ENCODE data around the gene ACVRL1. TPM values are rescaled to one million over a fixed set of nuclear protein-coding genes. Genes with fewer than 3 reads are reported as not detected.

ACVRL1 gene
- total and polyA plus RNA-seq, 8 donors = 74.2 to 173 (median 95.8) TPM

DNA sequence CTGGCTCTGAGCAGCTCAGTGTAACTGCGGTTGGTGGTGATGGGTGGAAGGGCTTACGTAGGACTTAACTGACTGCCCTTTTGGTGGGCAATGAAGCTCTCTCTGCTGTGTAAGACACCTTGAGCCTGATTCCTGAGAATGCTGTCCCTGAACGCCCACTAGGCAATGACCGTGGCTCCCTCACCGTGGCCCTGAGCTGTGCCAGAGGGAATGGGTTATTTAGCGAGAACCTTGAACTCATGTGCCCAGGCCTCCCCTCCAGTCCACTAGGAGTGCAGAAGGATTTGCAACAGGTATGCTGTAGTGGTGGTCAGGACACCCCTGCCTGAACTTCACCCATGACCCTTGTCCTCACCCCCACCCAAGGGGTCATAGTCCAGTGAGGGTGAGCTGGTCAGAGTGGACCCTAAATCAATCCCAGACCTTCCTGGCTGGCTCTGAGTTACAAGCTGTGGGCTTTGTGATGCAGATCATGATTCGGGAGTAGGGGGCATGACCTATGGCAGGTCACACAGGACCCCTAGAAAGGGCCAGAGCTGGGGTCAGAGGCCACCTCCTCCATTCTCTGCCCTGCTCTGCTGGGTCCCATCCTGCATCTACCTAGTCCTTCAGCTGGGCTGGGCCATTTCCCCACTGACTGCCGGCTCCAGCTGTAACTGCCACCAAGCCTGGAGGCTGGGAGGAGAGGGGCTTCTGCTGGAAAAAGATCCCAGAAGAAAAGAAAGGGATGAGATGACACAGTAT is 33.9 kb upstream of the ACVRL1 start:
- Histone ChIP-seq H3K27ac (no peak overlapping the region), H3K27me3 (peaks cover 3 to 50% of the 10 kb centered on the region in 2 donors), H3K4me1 (peaks cover 9 to 33% of the 10 kb centered on the region in 2 donors), H3K36me3 (no peaks in the 10 kb centered on the region), H3K9me3 (no peaks in the 10 kb centered on the region), H3K4me3 (no peak overlapping the region)
- TF ChIP-seq, protein P1, sequence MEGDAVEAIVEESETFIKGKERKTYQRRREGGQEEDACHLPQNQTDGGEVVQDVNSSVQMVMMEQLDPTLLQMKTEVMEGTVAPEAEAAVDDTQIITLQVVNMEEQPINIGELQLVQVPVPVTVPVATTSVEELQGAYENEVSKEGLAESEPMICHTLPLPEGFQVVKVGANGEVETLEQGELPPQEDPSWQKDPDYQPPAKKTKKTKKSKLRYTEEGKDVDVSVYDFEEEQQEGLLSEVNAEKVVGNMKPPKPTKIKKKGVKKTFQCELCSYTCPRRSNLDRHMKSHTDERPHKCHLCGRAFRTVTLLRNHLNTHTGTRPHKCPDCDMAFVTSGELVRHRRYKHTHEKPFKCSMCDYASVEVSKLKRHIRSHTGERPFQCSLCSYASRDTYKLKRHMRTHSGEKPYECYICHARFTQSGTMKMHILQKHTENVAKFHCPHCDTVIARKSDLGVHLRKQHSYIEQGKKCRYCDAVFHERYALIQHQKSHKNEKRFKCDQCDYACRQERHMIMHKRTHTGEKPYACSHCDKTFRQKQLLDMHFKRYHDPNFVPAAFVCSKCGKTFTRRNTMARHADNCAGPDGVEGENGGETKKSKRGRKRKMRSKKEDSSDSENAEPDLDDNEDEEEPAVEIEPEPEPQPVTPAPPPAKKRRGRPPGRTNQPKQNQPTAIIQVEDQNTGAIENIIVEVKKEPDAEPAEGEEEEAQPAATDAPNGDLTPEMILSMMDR (IDR thresholded peaks at IDR 0.05) = no peak
- ATAC-seq (no peak), DNase-seq (no peak)
- intact Hi-C loops (cut with DNase I) = no loop called here

DNA sequence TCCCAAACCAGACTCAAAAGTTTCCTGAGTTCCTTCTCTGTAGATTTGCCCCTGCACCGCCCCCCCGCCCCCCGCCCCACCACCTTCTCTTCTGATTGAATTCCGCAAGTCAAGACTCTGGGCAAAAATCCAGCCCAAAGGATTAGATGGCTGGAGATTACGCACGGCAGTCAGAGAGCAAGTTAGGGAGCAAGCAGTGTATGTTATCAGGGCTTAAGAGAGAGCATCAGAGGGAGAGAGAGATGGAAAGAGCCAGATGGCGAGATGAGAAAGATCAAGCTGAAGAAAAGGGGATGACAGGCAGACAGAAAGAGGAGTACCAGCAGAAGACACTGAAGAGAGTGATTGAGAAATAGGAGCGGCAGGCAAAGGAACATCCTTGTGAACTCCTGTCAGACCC is 33.3 kb upstream of the ACVRL1 start:
- H3K9me3 ChIP-seq = no peaks in the 10 kb centered on the region
- H3K36me3 ChIP-seq = no peaks in the 10 kb centered on the region
- ATAC-seq (no peak), DNase-seq (no peak)
- intact Hi-C loops (cut with DNase I) = no loop called here
- H3K4me1 ChIP-seq = peaks cover 5 to 27% of the 10 kb centered on the region in 2 donors
- no peak overlapping the region for H3K27ac ChIP-seq
- no peak overlapping the region for H3K4me3 ChIP-seq
- TF ChIP-seq, protein P1 (IDR thresholded peaks at IDR 0.05) = no peak
- peaks cover 3 to 44% of the 10 kb centered on the region in 2 donors for H3K27me3 ChIP-seq

- DNase-seq = no peak
- Histone ChIP-seq H3K4me1 (peaks cover under 1 to 22% of the 10 kb centered on the region in 2 donors), H3K9me3 (no peaks in the 10 kb centered on the region), H3K27me3 (peaks cover 3 to 39% of the 10 kb centered on the region in 2 donors), H3K36me3 (no peaks in the 10 kb centered on the region), H3K4me3 (no peak overlapping the region), H3K27ac (no peak overlapping the region)
- TF ChIP-seq, protein P1 (IDR thresholded peaks at IDR 0.05) = no peak
- intact Hi-C loops (cut with DNase I) = no loop called here
- ATAC-seq = no peak
Observed at GRCh38 chr12:51874486-51874885, 32.8 kb upstream of the ACVRL1 start.

DNA sequence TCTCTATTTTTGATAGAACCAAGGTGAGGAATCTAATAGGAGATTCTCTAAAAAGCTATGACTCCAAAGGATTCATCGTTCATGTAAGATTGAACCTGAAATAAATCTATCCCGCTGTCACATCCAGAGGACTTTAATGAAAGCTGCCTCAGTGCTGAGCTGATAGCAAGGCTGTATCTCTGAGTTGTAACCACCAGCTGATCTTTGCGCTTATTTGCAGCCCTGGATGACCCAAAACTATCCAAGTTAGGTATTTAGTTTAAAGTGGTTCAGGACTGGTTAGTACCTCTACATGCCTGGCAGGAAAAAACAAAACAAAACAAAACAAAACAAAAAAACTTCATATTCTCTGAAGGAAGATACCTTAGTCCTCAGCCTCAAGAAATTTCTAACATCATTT is 28.2 kb upstream of the ACVRL1 start:
- H3K27ac ChIP-seq = no peak overlapping the region
- peaks cover 0 to 8% of the 10 kb centered on the region in 2 donors for H3K4me1 ChIP-seq
- H3K9me3 ChIP-seq = no peaks in the 10 kb centered on the region
- H3K27me3 ChIP-seq = peaks cover 0 to 4% of the 10 kb centered on the region in 2 donors
- intact Hi-C loops (cut with DNase I) = no loop called here
- no peak for ATAC-seq
- no peak for DNase-seq
- H3K4me3 ChIP-seq = no peak overlapping the region
- H3K36me3 ChIP-seq = no peaks in the 10 kb centered on the region
- TF ChIP-seq, protein P1 (IDR thresholded peaks at IDR 0.05) = no peak

DNA sequence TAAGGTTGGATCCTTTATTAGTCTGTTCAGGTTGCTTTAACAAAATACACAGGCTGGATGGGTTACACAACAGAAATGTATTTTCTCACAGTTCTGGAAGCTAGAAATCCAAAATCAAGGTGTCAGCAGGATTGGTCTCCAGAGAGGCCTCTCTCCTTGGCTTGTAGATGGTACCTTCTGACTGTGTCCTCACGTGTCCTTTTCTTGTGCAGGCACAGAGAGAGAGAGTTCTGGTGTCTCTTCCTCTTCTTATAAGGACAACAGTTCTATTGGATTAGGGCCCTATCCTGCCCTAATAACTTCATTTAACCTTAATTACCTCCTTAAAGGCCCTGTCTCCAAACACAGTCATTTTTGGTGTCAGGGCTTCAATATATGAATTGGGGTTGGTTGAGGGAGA is 24.0 kb upstream of the ACVRL1 start:
- Histone ChIP-seq H3K4me3 (no peak overlapping the region), H3K27me3 (peaks cover 0 to 9% of the 10 kb centered on the region in 2 donors), H3K36me3 (no peaks in the 10 kb centered on the region), H3K27ac (no peak overlapping the region), H3K4me1 (peaks cover 11 to 48% of the 10 kb centered on the region in 2 donors), H3K9me3 (no peaks in the 10 kb centered on the region)
- TF ChIP-seq, protein P1 (IDR thresholded peaks at IDR 0.05) = no peak
- intact Hi-C loops (cut with DNase I) = no loop called here
- ATAC-seq (no peak), DNase-seq (no peak)
